ENCODE data around the gene FAM20C.

- no peak for TF ChIP-seq EZH2phosphoT487 (IDR thresholded peaks at IDR 0.05; ENCODE audit: borderline replicate concordance, low read depth, low read length)
- TF ChIP-seq CTCF (conservative IDR thresholded peaks at IDR 0.05; ENCODE audit: low read length), result no peak
Measured at GRCh38 chr7:229184-229964, 37.0 kb downstream of the FAM20C start.
